Measurements from ENCODE around the gene LRP1B.

- no peak for TF ChIP-seq ESRRG (CRISPR knock-in tag; IDR thresholded peaks at IDR 0.05)
- TF ChIP-seq ZFP30 (CRISPR knock-in tag; IDR thresholded peaks at IDR 0.05), result no peak
- TF ChIP-seq ZFP3 (CRISPR knock-in tag; IDR thresholded peaks at IDR 0.05), result no peak
Observed at GRCh38 chr2:140737006-140737405, 1393.8 kb downstream of the LRP1B start.

Data from SK-N-SH treated with all-trans-retinoic acid at 6 μM for 48 hours (cell line).